Ovary (tissue), 3 donors: ENCODE measurements around the gene MYOM1.

ENCODE experiments used
- CTCF ChIP-seq, 3 donors: fragments of 450-650 bp in 2 of 3; fragments of 200-600 bp in 1 of 3; IDR thresholded peaks; one replicate each; pipeline versions ENCODE4 v1.5.1 to v1.8.0; 2016 to 2022; ENCODE audit warnings: antibody characterized with exemption in 3 of 3, mild to moderate bottlenecking in 1 of 3
- EP300 ChIP-seq: sonication (generic); formaldehyde crosslinking; IDR thresholded peaks from one replicate; pipeline ENCODE4 v1.6.1; 2017; ENCODE audit warnings: antibody characterized with exemption
- POLR2A ChIP-seq: fragments of 450-650 bp; IDR thresholded peaks from one replicate; pipeline ENCODE4 v1.6.1; 2017; ENCODE audit warnings: antibody characterized with exemption, mild to moderate bottlenecking, moderate library complexity
- donor health status: DM: no; HTN: no; CAD: no.

- TF ChIP-seq POLR2A (no peak), CTCF (IDR thresholded peaks at IDR 0.05) (no peak), EP300 (no peak)
Measured at GRCh38 chr18:3175195-3175758, 44.5 kb downstream of the MYOM1 start.
